HG02610 (cell line): Measurements from ENCODE around the gene IRF3.
"Not testable (repeated sequence)": the region's sequence is repeated elsewhere in the genome, so short reads cannot be mapped to it uniquely, and the experiment has no call there.

ENCODE experiments used
- ATAC-seq: cut with Tn5 transposase; IDR thresholded peaks from one replicate; pipeline ENCODE4 v1.9.1; 2021; ENCODE audit warnings: mild to moderate bottlenecking, moderate library complexity; ENCODE audit not compliant: unreplicated experiment

IRF3 gene

DNA sequence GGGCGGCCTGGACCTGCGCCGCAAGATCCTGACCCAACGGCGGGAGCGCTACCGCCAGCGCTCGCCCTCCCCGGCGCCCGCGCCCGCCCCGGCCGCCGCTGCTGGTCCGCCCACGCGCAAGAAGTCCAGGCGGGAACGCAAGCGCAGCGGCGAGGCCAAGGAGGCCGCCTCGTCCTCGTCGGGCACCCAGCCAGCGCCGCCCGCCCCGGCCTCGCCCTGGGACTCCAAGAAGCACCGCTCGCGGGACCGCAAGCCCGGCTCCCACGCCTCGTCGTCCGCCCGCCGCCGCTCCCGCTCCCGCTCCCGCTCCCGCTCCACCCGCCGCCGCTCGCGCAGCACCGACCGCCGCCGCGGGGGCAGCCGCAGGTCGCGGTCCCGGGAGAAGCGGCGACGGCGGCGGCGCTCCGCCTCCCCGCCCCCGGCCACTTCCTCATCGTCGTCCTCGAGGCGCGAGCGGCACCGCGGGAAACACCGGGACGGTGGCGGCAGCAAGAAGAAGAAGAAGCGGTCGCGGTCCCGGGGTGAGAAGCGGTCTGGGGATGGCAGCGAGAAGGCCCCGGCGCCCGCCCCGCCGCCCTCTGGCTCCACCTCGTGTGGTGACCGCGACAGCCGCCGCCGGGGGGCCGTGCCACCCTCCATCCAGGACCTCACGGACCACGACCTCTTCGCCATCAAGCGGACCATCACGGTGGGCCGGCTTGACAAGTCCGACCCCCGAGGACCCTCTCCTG, 13.7 kb downstream of the IRF3 start:
- no peak for ATAC-seq

GRCh38 chr19:49651029-49651819, 14.4 kb downstream of the IRF3 start:
- no peak for ATAC-seq

DNA sequence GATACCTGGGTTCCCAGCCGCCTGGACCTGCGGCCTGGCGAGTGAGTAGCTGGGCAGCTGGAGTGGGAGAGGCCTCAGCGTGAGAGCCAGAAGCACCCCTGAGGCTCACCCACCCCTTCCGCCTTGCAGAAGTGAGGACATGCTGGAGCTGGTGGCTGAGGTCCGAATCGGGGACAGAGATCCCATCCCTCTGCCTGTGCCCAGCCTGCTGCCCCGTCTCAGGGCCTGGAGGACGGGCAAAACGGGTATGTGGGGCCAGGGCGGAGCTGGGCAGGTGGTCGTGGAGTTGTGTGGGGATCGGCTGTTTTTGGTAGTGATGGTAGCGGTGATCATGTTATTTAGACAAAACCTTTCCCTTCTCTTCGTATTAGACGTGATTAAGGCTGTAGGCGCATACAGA, 19.1 kb downstream of the IRF3 start:
- no peak for ATAC-seq

- no peak for ATAC-seq
These were observed 19.7 kb downstream of the IRF3 start for GRCh38 chr19:49645995-49646394.

DNA sequence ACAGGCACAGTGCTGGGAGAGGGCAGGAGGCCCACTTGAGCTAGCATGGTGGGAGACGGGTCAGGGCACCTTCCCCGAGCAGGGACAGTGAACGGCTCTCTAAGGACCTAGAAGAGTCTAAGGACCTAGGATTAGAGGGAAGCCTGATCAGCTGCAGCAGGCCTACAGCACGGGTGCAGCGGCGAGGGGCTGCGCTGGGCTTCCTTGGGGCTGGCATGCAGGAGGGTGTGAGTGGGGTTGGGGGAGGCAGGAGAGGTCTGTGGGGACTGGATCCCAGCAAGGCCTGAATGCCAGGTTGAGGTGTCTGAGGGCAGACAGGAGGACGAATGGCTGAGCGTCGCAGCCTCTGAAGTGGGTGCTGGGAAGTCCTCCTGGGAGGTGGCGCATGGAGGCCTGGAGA, 20.1 kb downstream of the IRF3 start:
- no peak for ATAC-seq

DNA sequence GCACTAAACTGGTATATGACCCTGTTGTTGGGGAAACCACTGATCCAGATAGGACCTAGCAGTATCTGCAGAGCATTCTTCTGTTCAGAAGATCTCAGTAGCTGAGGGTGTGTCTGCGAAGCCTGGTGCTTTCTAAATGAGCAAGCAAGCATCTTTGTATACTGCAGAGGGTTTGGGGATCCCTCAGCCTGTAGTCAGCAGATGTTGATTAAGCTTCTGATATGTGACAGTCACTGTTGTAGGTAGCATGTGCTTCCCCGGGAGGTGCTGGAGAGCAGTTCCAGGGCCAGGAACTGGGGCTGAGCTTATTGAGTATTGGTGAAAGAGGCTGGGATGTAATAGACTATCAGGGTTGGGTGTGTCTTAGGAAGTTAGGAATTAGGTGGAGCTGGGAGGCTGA, 22.2 kb downstream of the IRF3 start:
- ATAC-seq: no peak

DNA sequence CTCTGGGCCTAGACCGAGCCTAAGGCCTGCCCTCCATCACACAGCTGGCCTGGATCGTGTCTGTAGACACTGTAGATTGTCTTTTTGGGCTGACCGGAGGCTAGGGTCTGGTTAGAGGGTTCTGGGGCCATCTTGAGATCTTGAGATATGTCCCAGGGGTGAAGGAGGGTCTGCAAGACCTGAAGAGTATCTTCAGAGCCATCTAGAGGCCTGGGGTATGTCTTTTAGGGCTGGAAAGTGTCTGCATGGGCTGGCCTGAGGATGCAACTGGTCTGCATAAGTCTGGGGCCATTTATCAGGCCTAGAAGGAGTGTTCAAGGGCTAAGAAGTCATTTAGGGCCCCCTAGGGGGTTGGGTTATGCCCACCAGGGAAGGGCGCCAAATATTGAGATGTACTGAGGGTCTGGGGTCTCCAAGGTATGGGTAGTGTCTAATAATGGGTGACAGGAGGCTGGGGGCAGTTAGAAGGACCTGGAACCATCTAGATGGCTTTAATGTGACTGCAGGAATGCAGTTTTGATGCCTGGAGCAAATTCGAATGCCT, 23.1 kb downstream of the IRF3 start:
- ATAC-seq: no peak

DNA sequence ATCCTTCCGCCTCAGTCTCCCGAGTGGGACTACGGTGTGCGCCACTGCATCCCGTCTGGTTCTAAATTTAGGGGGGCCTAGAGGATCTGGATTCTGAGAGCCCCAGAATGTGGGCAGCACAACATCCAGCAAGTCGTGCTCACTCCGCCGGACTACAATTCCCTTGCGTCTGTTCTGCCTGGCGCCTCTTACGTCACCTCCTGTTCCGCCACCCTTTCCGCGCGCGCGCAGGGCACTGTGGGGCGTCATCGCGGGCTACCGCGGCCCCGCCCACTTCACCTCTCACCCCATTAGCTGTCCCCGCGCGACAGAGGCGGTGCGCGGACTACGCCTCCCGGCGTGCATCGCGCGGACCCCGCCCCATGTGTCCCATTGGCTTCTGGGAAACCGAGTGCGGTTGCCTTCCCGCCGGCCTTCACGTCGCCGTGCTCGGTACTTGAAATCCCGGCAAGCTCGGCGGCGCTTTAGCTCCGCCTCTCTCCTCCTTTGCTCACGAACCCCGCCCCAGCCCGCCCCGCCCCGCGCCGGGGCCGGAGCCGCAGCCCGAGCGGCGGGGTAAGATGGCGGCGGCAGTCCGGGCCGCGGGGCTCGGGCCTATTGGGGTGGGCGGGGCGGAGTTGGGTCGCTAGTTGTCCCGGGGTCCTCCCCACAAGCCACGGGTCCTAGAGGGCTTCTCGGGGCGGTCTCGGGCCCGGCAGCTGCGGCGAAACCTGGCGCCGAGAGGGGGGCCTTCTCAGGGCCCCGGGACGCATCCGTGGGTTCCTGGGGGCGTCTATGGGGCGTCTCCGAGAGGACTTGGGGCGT, 23.8 kb downstream of the IRF3 start, which contains the start of gene SCAF1:
Gene SCAF1, plus strand, starts transcription at position 522 of the 804 bp plus-strand sequence. CDS start 2,818 bp downstream, outside the sequence.
- ATAC-seq: peak; percentile 64

DNA sequence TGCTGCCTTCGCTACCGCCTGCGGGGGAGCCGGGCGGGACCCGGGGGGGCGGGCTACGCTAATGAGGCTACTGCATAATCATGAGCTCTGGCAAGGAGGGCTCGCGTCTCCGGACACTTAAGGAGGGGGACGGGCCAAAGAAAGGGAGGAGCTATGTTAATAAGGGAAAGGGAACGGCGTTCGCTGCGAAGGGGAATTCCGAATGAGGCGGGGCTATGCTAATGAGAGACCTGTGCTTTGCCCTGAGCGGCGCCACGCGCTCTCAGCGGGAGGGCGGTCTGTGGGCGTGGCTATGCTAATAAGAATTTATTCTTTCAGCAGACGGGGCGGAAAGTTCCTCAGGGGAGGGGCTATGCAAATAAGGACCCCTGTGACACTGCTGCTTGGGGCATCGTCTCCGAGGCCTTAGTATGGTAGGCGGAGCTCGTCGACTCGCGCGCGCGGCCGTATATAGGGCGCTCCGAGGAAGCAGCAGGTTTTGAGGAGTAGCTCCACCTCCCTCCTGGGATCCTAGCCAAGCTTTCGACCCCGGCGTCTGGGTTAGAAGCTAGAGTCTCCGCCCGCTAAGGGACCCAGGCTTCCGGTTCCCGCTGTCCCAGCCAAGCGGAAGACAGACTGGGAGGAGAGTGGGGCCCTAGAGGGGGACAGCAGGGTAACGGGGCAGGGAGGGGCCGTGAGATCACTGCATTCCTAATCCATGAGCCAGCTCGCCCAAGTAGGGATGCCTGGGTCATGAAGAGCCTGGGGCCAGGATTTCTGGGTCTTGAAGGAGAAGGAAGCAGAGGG, 25.4 kb downstream of the IRF3 start, which contains the start of gene RRAS:
Gene RRAS, minus strand, starts transcription at position 31 of the 786 bp plus-strand sequence. CDS start 45 bp downstream, outside the sequence.
- peak; percentile 64 for ATAC-seq

GRCh38 chr19:49639401-49640112, 26.1 kb downstream of the IRF3 start:
- ATAC-seq: no peak

- ATAC-seq: no peak
These were observed 27.6 kb downstream of the IRF3 start for GRCh38 chr19:49637821-49638738.

GRCh38 chr19:49636233-49636932, 29.3 kb downstream of the IRF3 start:
- ATAC-seq: no peak

DNA sequence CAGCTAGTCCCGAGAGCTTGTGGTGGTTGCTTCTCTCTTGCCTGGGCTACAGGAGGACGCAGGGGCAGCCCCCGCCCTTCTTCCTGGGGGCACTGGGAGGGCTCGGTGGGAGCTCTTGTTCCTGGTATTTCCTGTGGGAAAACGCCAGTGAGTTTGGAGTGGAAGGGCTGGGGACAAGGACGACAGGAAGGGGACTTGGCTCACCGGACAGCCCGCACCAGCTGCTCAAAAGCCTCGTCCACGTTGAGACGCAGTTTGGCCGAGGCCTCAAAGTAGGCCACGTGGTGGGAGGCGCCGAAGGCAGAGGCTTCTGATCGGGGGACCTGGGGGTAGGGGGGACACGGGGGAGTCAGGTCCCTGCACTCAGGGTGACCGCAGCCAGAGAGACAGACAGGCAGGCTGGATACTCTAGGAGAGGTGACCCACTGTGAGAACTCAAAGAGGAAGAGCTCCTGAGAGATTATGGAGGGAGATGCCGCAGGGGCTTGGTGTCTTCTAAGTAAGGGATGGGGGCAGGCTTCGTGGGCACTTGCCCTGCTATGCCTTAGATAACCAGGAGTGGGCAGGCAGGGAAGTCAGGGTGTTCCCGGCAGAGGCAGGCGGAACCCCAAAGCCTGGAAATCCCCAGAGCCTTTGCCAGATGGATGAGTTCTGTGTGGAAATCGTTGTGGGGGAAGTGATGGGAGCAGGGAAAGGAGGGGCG, 30.0 kb downstream of the IRF3 start:
- ATAC-seq: no peak

- ATAC-seq: not testable (repeated sequence)
These were observed 32.4 kb downstream of the IRF3 start for GRCh38 chr19:49633273-49633672.

GRCh38 chr19:49632576-49632975, 33.1 kb downstream of the IRF3 start:
- ATAC-seq: no peak

GRCh38 chr19:49631610-49632192, 34.0 kb downstream of the IRF3 start:
- no peak for ATAC-seq
